ENCODE data around the gene TENM4.

TENM4 gene

GRCh38 chr11:78715639-78716311 is 725.1 kb downstream of the TENM4 start:
- peak; percentile 78 for DNase-seq

GRCh38 chr11:78714539-78714938 is 726.3 kb downstream of the TENM4 start:
- peak; percentile 55 for DNase-seq

GRCh38 chr11:78711735-78712134 is 729.1 kb downstream of the TENM4 start:
- DNase-seq, result no peak

- no peak for DNase-seq
These were observed 730.4 kb downstream of the TENM4 start for GRCh38 chr11:78710417-78710816.

GRCh38 chr11:78708388-78708787 is 732.4 kb downstream of the TENM4 start:
- no peak for DNase-seq

- no peak for DNase-seq
These were observed 734.3 kb downstream of the TENM4 start for GRCh38 chr11:78706551-78706950.

- DNase-seq, result no peak
These were observed 736.0 kb downstream of the TENM4 start for GRCh38 chr11:78704811-78705210.

- no peak for DNase-seq
These were observed 741.2 kb downstream of the TENM4 start for GRCh38 chr11:78699609-78700135.

GRCh38 chr11:78698612-78699011 is 742.2 kb downstream of the TENM4 start:
- no peak for DNase-seq

GRCh38 chr11:78696177-78696576 is 744.7 kb downstream of the TENM4 start:
- no peak for DNase-seq

- DNase-seq, result no peak
These were observed 746.7 kb downstream of the TENM4 start for GRCh38 chr11:78694152-78694551.

GRCh38 chr11:78691215-78691614 is 749.6 kb downstream of the TENM4 start:
- peak; percentile 44 for DNase-seq

GRCh38 chr11:78690352-78690987 is 750.4 kb downstream of the TENM4 start:
- no peak for DNase-seq

- DNase-seq, result no peak
These were observed 751.2 kb downstream of the TENM4 start for GRCh38 chr11:78689585-78690153.

- DNase-seq, result peak; percentile 21
These were observed 751.7 kb downstream of the TENM4 start for GRCh38 chr11:78689101-78689500.

GRCh38 chr11:78688460-78688859 is 752.4 kb downstream of the TENM4 start:
- DNase-seq, result no peak

GRCh38 chr11:78685156-78685555 is 755.7 kb downstream of the TENM4 start:
- DNase-seq, result no peak

GRCh38 chr11:78684377-78684776 is 756.5 kb downstream of the TENM4 start:
- DNase-seq, result no peak

- no peak for DNase-seq
These were observed 757.1 kb downstream of the TENM4 start for GRCh38 chr11:78683774-78684173.

GRCh38 chr11:78676026-78676557 is 764.7 kb downstream of the TENM4 start:
- DNase-seq, result no peak

GRCh38 chr11:78672850-78673620 is 767.8 kb downstream of the TENM4 start:
- DNase-seq, result no peak

- DNase-seq, result no peak
These were observed 771.6 kb downstream of the TENM4 start for GRCh38 chr11:78669249-78669648.

GRCh38 chr11:78667461-78667860 is 773.4 kb downstream of the TENM4 start:
- DNase-seq, result no peak
